GM23338 (cell line): ENCODE results near the gene ULK3.

Source experiments
- EZH2 ChIP-seq: fragments of 200-600 bp; sonication (generic); IDR thresholded peaks from one replicate; pipeline ENCODE4 v1.8.0; 2017; ENCODE audit warnings: antibody characterized with exemption, mild to moderate bottlenecking, low read depth; ENCODE audit not compliant: unreplicated experiment
- EZH2phosphoT487 ChIP-seq: fragments of 200-600 bp; sonication (generic); IDR thresholded peaks from one replicate; pipeline ENCODE4 v1.8.1; 2018; ENCODE audit warnings: antibody characterized with exemption; ENCODE audit not compliant: unreplicated experiment
- NANOG ChIP-seq: IDR thresholded peaks from 2 replicates; pipeline ENCODE4 v1.6.1; 2016; ENCODE audit warnings: antibody characterized with exemption, borderline replicate concordance
- POLR2AphosphoS5 ChIP-seq: IDR thresholded peaks from 2 replicates; pipeline ENCODE4 v1.6.1; 2016; ENCODE audit warnings: antibody characterized with exemption, low read depth
- ZNF114 ChIP-seq: fragments of 250-450 bp; sonication (Bioruptor Pico); IDR thresholded peaks from 2 replicates; pipeline ENCODE4 v1.5.0; 2020; ENCODE audit warnings: mild to moderate bottlenecking, moderate library complexity
- TF ChIP-seq, protein P1 (sequence below): IDR thresholded peaks from one replicate; pipeline ENCODE4 v1.6.1; 2018; ENCODE audit warnings: antibody characterized with exemption; ENCODE audit not compliant: unreplicated experiment
- TF ChIP-seq, protein P2 (sequence below), 2 experiments: fragments of 200-600 bp in 1 of 2; sonication (generic) in 1 of 2; conservative IDR thresholded peaks; 2 replicates each; pipeline versions ENCODE4 v1.5.1 to v1.6.1; 2016 to 2017; ENCODE audit warnings: antibody characterized with exemption in 2 of 2, low read depth in 2 of 2, mild to moderate bottlenecking in 2 of 2, moderate library complexity in 1 of 2

- TF ChIP-seq EZH2 (no peak), NANOG (no peak), ZNF114 (no peak), POLR2AphosphoS5 (no peak), EZH2phosphoT487 (no peak)
- TF ChIP-seq, protein P1, sequence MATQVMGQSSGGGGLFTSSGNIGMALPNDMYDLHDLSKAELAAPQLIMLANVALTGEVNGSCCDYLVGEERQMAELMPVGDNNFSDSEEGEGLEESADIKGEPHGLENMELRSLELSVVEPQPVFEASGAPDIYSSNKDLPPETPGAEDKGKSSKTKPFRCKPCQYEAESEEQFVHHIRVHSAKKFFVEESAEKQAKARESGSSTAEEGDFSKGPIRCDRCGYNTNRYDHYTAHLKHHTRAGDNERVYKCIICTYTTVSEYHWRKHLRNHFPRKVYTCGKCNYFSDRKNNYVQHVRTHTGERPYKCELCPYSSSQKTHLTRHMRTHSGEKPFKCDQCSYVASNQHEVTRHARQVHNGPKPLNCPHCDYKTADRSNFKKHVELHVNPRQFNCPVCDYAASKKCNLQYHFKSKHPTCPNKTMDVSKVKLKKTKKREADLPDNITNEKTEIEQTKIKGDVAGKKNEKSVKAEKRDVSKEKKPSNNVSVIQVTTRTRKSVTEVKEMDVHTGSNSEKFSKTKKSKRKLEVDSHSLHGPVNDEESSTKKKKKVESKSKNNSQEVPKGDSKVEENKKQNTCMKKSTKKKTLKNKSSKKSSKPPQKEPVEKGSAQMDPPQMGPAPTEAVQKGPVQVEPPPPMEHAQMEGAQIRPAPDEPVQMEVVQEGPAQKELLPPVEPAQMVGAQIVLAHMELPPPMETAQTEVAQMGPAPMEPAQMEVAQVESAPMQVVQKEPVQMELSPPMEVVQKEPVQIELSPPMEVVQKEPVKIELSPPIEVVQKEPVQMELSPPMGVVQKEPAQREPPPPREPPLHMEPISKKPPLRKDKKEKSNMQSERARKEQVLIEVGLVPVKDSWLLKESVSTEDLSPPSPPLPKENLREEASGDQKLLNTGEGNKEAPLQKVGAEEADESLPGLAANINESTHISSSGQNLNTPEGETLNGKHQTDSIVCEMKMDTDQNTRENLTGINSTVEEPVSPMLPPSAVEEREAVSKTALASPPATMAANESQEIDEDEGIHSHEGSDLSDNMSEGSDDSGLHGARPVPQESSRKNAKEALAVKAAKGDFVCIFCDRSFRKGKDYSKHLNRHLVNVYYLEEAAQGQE = no peak
- TF ChIP-seq, protein P2, sequence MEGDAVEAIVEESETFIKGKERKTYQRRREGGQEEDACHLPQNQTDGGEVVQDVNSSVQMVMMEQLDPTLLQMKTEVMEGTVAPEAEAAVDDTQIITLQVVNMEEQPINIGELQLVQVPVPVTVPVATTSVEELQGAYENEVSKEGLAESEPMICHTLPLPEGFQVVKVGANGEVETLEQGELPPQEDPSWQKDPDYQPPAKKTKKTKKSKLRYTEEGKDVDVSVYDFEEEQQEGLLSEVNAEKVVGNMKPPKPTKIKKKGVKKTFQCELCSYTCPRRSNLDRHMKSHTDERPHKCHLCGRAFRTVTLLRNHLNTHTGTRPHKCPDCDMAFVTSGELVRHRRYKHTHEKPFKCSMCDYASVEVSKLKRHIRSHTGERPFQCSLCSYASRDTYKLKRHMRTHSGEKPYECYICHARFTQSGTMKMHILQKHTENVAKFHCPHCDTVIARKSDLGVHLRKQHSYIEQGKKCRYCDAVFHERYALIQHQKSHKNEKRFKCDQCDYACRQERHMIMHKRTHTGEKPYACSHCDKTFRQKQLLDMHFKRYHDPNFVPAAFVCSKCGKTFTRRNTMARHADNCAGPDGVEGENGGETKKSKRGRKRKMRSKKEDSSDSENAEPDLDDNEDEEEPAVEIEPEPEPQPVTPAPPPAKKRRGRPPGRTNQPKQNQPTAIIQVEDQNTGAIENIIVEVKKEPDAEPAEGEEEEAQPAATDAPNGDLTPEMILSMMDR (conservative IDR thresholded peaks at IDR 0.05; ENCODE audit: low read depth in 2 of 2) = no peak
These were observed 2.2 kb upstream of the ULK3 start for GRCh38 chr15:74845208-74845568.
